Suprapubic skin (tissue), 3 donors: Measurements from ENCODE around the gene IQSEC2.

Experiments used
- CTCF ChIP-seq, 2 donors: fragments of 200-600 bp in 1 of 2; fragments of 450-650 bp in 1 of 2; sonication (generic) in 1 of 2; IDR thresholded peaks; one replicate each; pipeline ENCODE4 v1.5.1; 2016 to 2019; ENCODE audit warnings: antibody characterized with exemption in 2 of 2, mild to moderate bottlenecking in 1 of 2, moderate library complexity in 1 of 2
- POLR2A ChIP-seq, 2 donors: fragments of 450-650 bp; IDR thresholded peaks; one replicate each; pipeline ENCODE4 v1.6.1; 2017; ENCODE audit warnings: antibody characterized with exemption in 2 of 2, mild to moderate bottlenecking in 2 of 2, moderate library complexity in 2 of 2

- no peak for TF ChIP-seq POLR2A (IDR thresholded peaks at IDR 0.05)
- no peak for TF ChIP-seq CTCF (IDR thresholded peaks at IDR 0.05)
Measured at GRCh38 chrX:53250556-53250955, 30.8 kb downstream of the IQSEC2 start.
